Keratinocyte (primary cell): ENCODE measurements around the gene PITPNC1. TPM values are rescaled to one million over a fixed set of nuclear protein-coding genes. Genes with fewer than 3 reads are reported as not detected.

ENCODE experiments used
- DNase-seq: peaks from one replicate; pipeline ENCODE4 v3.0.0-alpha.2; 2011; ENCODE audit warnings: low read depth, missing footprints, low spot score
- FAIRE-seq: peaks from 2 replicates; lab custom pipeline; 2011; peaks lifted over from hg19 to GRCh38; lab: Jason Lieb, UNC
- H2AFZ ChIP-seq: 2 replicates; pipeline ENCODE4 v1.6.0; 2012; ENCODE audit warnings: low read length, control low read depth, inconsistent platforms; ENCODE audit not compliant: control insufficient read depth
- H3K27ac ChIP-seq: 2 replicates; pipeline ENCODE4 v1.5.1; 2011; ENCODE audit warnings: low read length; ENCODE audit not compliant: control insufficient read depth, insufficient read depth
- H3K27me3 ChIP-seq: 3 replicates; pipeline ENCODE4 v1.6.0; 2011; ENCODE audit warnings: low read length; ENCODE audit not compliant: control insufficient read depth, insufficient read depth; ENCODE audit errors: extremely low read depth
- H3K36me3 ChIP-seq, 2 experiments: 2 replicates in 1 of 2; 3 replicates in 1 of 2; pipeline ENCODE4 v1.5.1; 2011; ENCODE audit warnings: low read length in 2 of 2, mild to moderate bottlenecking in 1 of 2; ENCODE audit not compliant: control insufficient read depth in 2 of 2, insufficient read depth in 2 of 2; ENCODE audit errors: extremely low read depth in 1 of 2
- H3K4me1 ChIP-seq: 3 replicates; pipeline ENCODE4 v1.5.1; 2011; ENCODE audit warnings: low read length; ENCODE audit not compliant: control insufficient read depth, insufficient read depth; ENCODE audit errors: extremely low read depth
- H3K4me2 ChIP-seq: 3 replicates; pipeline ENCODE4 v1.6.0; 2011; ENCODE audit warnings: low read depth, low read length; ENCODE audit not compliant: control insufficient read depth, insufficient read depth; ENCODE audit errors: extremely low read depth
- H3K4me3 ChIP-seq, 3 experiments: fragments of 200-600 bp in 1 of 3; sonication (generic) in 1 of 3; 2 replicates in 2 of 3; 3 replicates in 1 of 3; pipeline ENCODE4 v1.5.1; 2011 to 2016; ENCODE audit warnings: low read length in 3 of 3, mild to moderate bottlenecking in 3 of 3, control low read depth in 2 of 3, inconsistent platforms in 1 of 3, low read depth in 1 of 3, mixed read lengths in 1 of 3, mixed run types in 1 of 3, moderate library complexity in 1 of 3; ENCODE audit not compliant: control insufficient read depth in 2 of 3, insufficient read depth in 2 of 3; ENCODE audit errors: extremely low read depth in 1 of 3
- H3K79me2 ChIP-seq: 2 replicates; pipeline ENCODE4 v1.6.0; 2012; ENCODE audit warnings: low read length; ENCODE audit not compliant: control insufficient read depth, insufficient read depth
- H3K9ac ChIP-seq: 3 replicates; pipeline ENCODE4 v1.6.0; 2011; ENCODE audit warnings: low read length; ENCODE audit not compliant: control insufficient read depth, insufficient read depth; ENCODE audit errors: extremely low read depth
- H3K9me1 ChIP-seq: 3 replicates; pipeline ENCODE4 v1.6.0; 2011; ENCODE audit warnings: low read length; ENCODE audit not compliant: control insufficient read depth, insufficient read depth; ENCODE audit errors: extremely low read depth
- H3K9me3 ChIP-seq: 2 replicates; pipeline ENCODE4 v1.5.1; 2012; ENCODE audit warnings: low read depth, low read length; ENCODE audit not compliant: control insufficient read depth
- H4K20me1 ChIP-seq: 3 replicates; pipeline ENCODE4 v1.6.0; 2011; ENCODE audit warnings: low read length; ENCODE audit not compliant: control insufficient read depth, insufficient read depth; ENCODE audit errors: extremely low read depth
- CTCF ChIP-seq, 3 experiments: IDR thresholded peaks in 1 of 3; conservative IDR thresholded peaks in 1 of 3; optimal IDR thresholded peaks in 1 of 3; 2 replicates in 2 of 3; 3 replicates in 1 of 3; pipeline versions ENCODE3 to v1.5.1; 2011; ENCODE audit warnings: low read length in 3 of 3, mild to moderate bottlenecking in 3 of 3, moderate library complexity in 2 of 3, control low read depth in 1 of 3, inconsistent platforms in 1 of 3; ENCODE audit not compliant: insufficient read depth in 2 of 3; ENCODE audit errors: extremely low read depth in 1 of 3
- EZH2 ChIP-seq: IDR thresholded peaks from one replicate; pipeline ENCODE4 v1.6.1; 2012; ENCODE audit warnings: inconsistent platforms, mild to moderate bottlenecking, low read length, moderate library complexity
- dilution Hi-C: fragments of 300-500 bp; cut with MboI; formaldehyde crosslinking; loops from one replicate; pipeline ENCODE4 v1.7.0; 2020; ENCODE audit warnings: low sequenced_read_pairs; ENCODE audit not compliant: extremely low pct_ligation_motif_present
- polyA plus RNA-seq, 5 experiments: library from polyadenylated mRNA; depleted of rRNA in 3 of 5; stranded (reverse) in 3 of 5; stranded (forward) in 1 of 5; unstranded in 1 of 5; fragments of >200 nt; gene quantifications; 1 replicate in 1 of 5; 2 replicates in 3 of 5; 3 replicates in 1 of 5; pipeline versions ENCODE4 v1.2.1 to v1.2.3, GENCODE V29; 2011 to 2012; ENCODE audit warnings: missing spikeins in 2 of 5, low read depth in 1 of 5, low replicate concordance in 1 of 5

PITPNC1 gene
- polyA plus RNA-seq, 1 donor (not counting 4 experiments of a cell fraction or from before 2014, with no cell fraction given) = 24.8 TPM

DNA sequence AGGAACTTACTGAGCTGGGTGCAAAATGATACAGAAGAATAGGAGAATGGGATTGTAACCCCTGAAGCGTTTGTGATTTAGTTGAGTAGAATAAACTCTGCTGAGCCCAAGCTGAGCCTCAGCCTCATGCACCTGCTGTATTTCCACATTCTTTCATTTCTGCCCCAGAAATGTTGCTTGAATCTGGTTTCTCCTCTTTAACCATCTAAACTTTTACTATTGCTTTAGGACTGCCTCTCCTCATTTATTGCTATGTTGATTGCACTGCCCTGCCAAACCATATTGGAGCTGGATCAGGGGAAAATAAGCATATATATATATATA is 64.8 kb downstream of the PITPNC1 start:
- no peaks in the 10 kb centered on the region for H3K9me3 ChIP-seq
- no peak overlapping the region for H3K4me3 ChIP-seq
- H4K20me1 ChIP-seq = no peaks in the 10 kb centered on the region
- H2AFZ ChIP-seq = no peak overlapping the region
- no peak overlapping the region for H3K4me2 ChIP-seq
- no peak for FAIRE-seq
- H3K9ac ChIP-seq = no peak overlapping the region
- peaks cover 6% of the 10 kb centered on the region for H3K4me1 ChIP-seq
- no peak overlapping the region for H3K27ac ChIP-seq
- H3K36me3 ChIP-seq = no peaks in the 10 kb centered on the region
- H3K27me3 ChIP-seq = no peaks in the 10 kb centered on the region
- H3K9me1 ChIP-seq = no peaks in the 10 kb centered on the region
- dilution Hi-C loops = no loop called here
- DNase-seq = no peak
- TF ChIP-seq CTCF (optimal IDR thresholded peaks at IDR 0.05 in 1 of 3, IDR thresholded peaks at IDR 0.05 in 1 of 3, conservative IDR thresholded peaks at IDR 0.05 in 1 of 3; ENCODE audit: extremely low read depth in 1 of 3, insufficient read depth in 2 of 3, low read length in 3 of 3) (no peak), EZH2 (no peak)
- no peaks in the 10 kb centered on the region for H3K79me2 ChIP-seq

- Histone ChIP-seq H3K9ac (no peak overlapping the region), H3K9me1 (no peaks in the 10 kb centered on the region), H2AFZ (no peak overlapping the region), H3K27ac (no peak overlapping the region), H4K20me1 (no peaks in the 10 kb centered on the region), H3K79me2 (no peaks in the 10 kb centered on the region), H3K27me3 (no peaks in the 10 kb centered on the region), H3K4me2 (no peak overlapping the region), H3K9me3 (no peaks in the 10 kb centered on the region), H3K4me1 (peaks cover 6% of the 10 kb centered on the region), H3K4me3 (no peak overlapping the region), H3K36me3 (no peaks in the 10 kb centered on the region)
- FAIRE-seq = no peak
- TF ChIP-seq CTCF (optimal IDR thresholded peaks at IDR 0.05 in 1 of 3, IDR thresholded peaks at IDR 0.05 in 1 of 3, conservative IDR thresholded peaks at IDR 0.05 in 1 of 3; ENCODE audit: extremely low read depth in 1 of 3, insufficient read depth in 2 of 3, low read length in 3 of 3) = no peak
- TF ChIP-seq EZH2 = no peak
- no peak for DNase-seq
- dilution Hi-C loops = no loop called here
Measured at GRCh38 chr17:67442787-67443624, 65.9 kb downstream of the PITPNC1 start.
